Smooth muscle cell (in vitro differentiated cells): ENCODE data around the gene ANKEF1. TPM values are rescaled to one million over a fixed set of nuclear protein-coding genes. Genes with fewer than 3 reads are reported as not detected.
A peak's percentile ranks its signal among the peaks of the same experiment; 100 is the strongest.

ENCODE experiments used
- DNase-seq: peaks from one replicate; lab custom pipeline; 2025; ENCODE audit not compliant: unreplicated experiment; lab: John Stamatoyannopoulos, UW
- H2AFZ ChIP-seq: fragments of 200-600 bp; sonication (generic); 2 replicates; pipeline ENCODE4 v1.6.0; 2016; ENCODE audit warnings: antibody characterized with exemption, low read depth, mild to moderate bottlenecking
- H3F3A ChIP-seq: fragments of 200-600 bp; sonication (generic); 2 replicates; pipeline ENCODE4 v1.6.0; 2017; ENCODE audit warnings: antibody characterized with exemption, low read depth
- H3K27ac ChIP-seq: fragments of 200-600 bp; sonication (generic); 2 replicates; pipeline ENCODE4 v1.5.1; 2016; ENCODE audit warnings: low read depth, mild to moderate bottlenecking
- H3K27me3 ChIP-seq: fragments of 200-600 bp; sonication (generic); 2 replicates; pipeline ENCODE4 v1.6.1; 2016; ENCODE audit warnings: low read depth, mild to moderate bottlenecking
- H3K36me3 ChIP-seq: fragments of 200-600 bp; sonication (generic); 2 replicates; pipeline ENCODE4 v1.5.1; 2016; ENCODE audit warnings: low read depth
- H3K4me1 ChIP-seq: fragments of 200-600 bp; sonication (generic); 2 replicates; pipeline ENCODE4 v1.5.1; 2016; ENCODE audit warnings: low read depth
- H3K4me2 ChIP-seq: fragments of 200-600 bp; sonication (generic); 2 replicates; pipeline ENCODE4 v1.6.0; 2016; ENCODE audit warnings: mild to moderate bottlenecking
- H3K4me3 ChIP-seq: fragments of 200-600 bp; sonication (generic); 2 replicates; pipeline ENCODE4 v1.5.1; 2016; ENCODE audit warnings: mild to moderate bottlenecking
- H3K79me2 ChIP-seq: fragments of 200-600 bp; sonication (generic); 2 replicates; pipeline ENCODE4 v1.6.0; 2016; ENCODE audit warnings: low read depth, mild to moderate bottlenecking
- H3K9ac ChIP-seq: fragments of 200-600 bp; sonication (generic); 2 replicates; pipeline ENCODE4 v1.6.0; 2016; ENCODE audit warnings: low read depth
- H3K9me3 ChIP-seq: fragments of 200-600 bp; sonication (generic); replicated peaks from 2 replicates; pipeline ENCODE4 v1.5.1; 2016; ENCODE audit warnings: low read depth
- H4K20me1 ChIP-seq: fragments of 200-600 bp; sonication (generic); 2 replicates; pipeline ENCODE4 v1.6.0; 2016; ENCODE audit warnings: low read depth
- WGBS: methylation state at CpG from one replicate; pipeline ENCODE4 v1.1.7; 2016; ENCODE audit warnings: low lambda C conversion rate; 5-methylcytosine and 5-hydroxymethylcytosine counted together
- polyA plus RNA-seq: library from polyadenylated mRNA; unstranded; fragments of >200 nt; fragmentation: Nextera tagmentation; extraction: Ambion mirVana; gene quantifications from 2 replicates; pipeline ENCODE4 v1.2.1, GENCODE V29; 2016
- total RNA-seq: library from RNA; depleted of rRNA; stranded (reverse); fragments of >200 nt; gene quantifications from 2 replicates; pipeline ENCODE4 v1.2.3, GENCODE V29; 2014
- TF ChIP-seq, protein P1 (sequence below): fragments of 200-600 bp; sonication (generic); IDR thresholded peaks from 2 replicates; pipeline ENCODE4 v1.5.1; 2017; ENCODE audit warnings: borderline replicate concordance, mild to moderate bottlenecking, antibody characterized with exemption; ENCODE audit not compliant: insufficient read depth, poor library complexity, severe bottlenecking

Gene ANKEF1
- total and polyA plus RNA-seq, 2 experiments from 2014 or later = 0.09 to 1.8 TPM

DNA sequence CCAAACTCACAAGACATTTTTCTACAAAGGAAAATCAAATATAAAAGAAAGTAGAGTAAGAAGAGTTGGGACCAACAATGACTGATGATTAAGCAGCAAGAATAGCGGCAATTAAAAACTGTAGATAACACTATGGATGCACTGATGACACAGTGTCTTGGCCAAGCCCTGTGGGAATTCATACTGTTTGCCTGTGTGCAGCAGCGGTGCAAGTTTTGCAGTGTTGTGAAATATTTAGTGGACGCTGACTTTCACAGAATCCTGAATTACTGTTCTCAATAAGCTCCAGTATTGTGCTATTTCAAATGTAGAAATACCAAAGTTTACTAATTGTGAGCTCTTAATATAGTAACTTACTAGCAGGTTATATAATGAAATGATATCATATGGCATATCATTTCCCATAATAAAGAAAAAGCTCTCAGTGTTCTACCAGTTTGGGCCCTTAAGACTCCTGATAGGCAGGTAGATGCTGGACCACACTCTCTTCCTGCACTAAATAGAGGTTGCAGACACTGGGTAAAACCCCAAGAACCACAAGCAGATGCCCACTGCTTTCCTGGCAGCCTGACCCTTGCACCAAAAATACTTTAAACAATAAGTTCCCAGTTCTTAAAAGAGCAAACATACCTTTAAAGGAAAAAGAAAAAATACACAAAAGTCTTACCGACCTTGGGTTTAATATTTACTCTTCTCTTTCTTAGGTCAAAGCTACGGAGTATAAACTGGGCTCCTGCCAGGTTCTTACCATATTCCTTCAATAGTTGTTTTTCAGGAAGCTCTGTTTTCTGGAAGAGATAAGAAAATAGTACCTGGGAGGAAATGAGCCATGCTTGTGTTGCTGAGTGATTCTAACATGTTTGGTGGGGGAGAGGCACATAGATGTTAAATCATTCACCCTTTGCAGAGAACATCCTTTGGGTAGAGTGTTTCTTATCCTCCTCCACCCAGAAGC lies 41.6 kb downstream of the ANKEF1 start:
- TF ChIP-seq, protein P1, sequence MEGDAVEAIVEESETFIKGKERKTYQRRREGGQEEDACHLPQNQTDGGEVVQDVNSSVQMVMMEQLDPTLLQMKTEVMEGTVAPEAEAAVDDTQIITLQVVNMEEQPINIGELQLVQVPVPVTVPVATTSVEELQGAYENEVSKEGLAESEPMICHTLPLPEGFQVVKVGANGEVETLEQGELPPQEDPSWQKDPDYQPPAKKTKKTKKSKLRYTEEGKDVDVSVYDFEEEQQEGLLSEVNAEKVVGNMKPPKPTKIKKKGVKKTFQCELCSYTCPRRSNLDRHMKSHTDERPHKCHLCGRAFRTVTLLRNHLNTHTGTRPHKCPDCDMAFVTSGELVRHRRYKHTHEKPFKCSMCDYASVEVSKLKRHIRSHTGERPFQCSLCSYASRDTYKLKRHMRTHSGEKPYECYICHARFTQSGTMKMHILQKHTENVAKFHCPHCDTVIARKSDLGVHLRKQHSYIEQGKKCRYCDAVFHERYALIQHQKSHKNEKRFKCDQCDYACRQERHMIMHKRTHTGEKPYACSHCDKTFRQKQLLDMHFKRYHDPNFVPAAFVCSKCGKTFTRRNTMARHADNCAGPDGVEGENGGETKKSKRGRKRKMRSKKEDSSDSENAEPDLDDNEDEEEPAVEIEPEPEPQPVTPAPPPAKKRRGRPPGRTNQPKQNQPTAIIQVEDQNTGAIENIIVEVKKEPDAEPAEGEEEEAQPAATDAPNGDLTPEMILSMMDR = no peak
- H3K4me1 ChIP-seq = no peaks in the 10 kb centered on the region
- WGBS = 81% methylated on average over 5 of the region's 5 CpGs

DNA sequence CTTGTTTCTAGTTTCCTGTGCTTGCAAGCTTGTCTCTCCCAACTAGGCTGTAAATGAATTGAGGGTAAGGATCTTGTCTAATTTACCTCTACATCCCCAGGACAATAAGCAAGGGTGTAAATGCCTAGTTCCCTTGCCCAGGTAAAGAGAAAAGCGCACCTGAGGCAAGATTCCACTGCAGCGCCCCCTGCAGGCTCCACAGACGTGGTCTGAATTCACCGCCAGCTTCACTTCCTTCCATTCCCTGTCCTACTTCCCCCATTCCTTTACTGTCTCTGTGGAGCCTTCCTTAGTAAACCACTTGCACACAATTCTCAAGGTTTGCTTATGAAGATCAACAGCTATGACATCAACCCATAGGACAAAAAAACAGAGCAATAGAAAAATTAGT lies 42.3 kb downstream of the ANKEF1 start:
- H3K79me2 ChIP-seq = no peaks in the 10 kb centered on the region
- H2AFZ ChIP-seq = no peak overlapping the region
- H3K27me3 ChIP-seq = no peaks in the 10 kb centered on the region
- no peak overlapping the region for H3K27ac ChIP-seq
- WGBS = 30% methylated on average over 4 of the region's 4 CpGs
- TF ChIP-seq, protein P1 = peak; percentile 40
- H3K9ac ChIP-seq = no peak overlapping the region
- H4K20me1 ChIP-seq = no peaks in the 10 kb centered on the region
- no peaks in the 10 kb centered on the region for H3K4me1 ChIP-seq
- no peaks in the 10 kb centered on the region for H3K9me3 ChIP-seq
- H3F3A ChIP-seq = no peaks in the 10 kb centered on the region
- no peak for DNase-seq
- no peak overlapping the region for H3K4me3 ChIP-seq
- no peak overlapping the region for H3K4me2 ChIP-seq
- no peaks in the 10 kb centered on the region for H3K36me3 ChIP-seq

More for the DNA sequence above, 41.6 kb downstream of the ANKEF1 start:
- Histone ChIP-seq H3K27me3 (no peaks in the 10 kb centered on the region), H3K4me2 (no peak overlapping the region), H3K9ac (no peak overlapping the region), H4K20me1 (no peaks in the 10 kb centered on the region), H3K36me3 (no peaks in the 10 kb centered on the region), H2AFZ (no peak overlapping the region), H3F3A (no peaks in the 10 kb centered on the region), H3K9me3 (no peaks in the 10 kb centered on the region), H3K4me3 (no peak overlapping the region), H3K27ac (no peak overlapping the region), H3K79me2 (no peaks in the 10 kb centered on the region)
- no peak for DNase-seq

DNA sequence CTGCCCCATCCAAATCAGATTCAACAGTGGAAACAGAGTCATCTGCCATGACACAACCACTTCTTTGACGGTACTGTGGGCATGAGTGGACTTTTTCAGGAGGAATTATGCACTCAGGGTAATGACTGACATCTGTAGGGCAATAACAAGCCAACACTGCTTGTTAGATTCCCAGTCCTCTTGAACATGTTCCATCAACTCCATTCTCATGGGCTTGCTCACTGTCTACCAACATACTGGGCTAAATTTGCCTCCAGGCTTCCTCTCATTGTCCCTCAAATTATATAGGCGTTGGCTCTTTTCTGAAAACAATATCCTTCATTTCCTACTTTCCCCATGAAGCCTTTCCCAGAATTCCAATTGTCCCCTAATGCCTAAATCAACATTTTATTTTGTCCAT lies 43.1 kb downstream of the ANKEF1 start:
- TF ChIP-seq, protein P1 = no peak
- Histone ChIP-seq H3K9ac (no peak overlapping the region), H3K36me3 (no peaks in the 10 kb centered on the region), H3K27me3 (no peaks in the 10 kb centered on the region), H3K27ac (no peak overlapping the region), H3F3A (no peaks in the 10 kb centered on the region), H3K9me3 (no peaks in the 10 kb centered on the region), H4K20me1 (no peaks in the 10 kb centered on the region), H3K4me2 (no peak overlapping the region), H3K4me3 (no peak overlapping the region), H3K79me2 (no peaks in the 10 kb centered on the region), H3K4me1 (no peaks in the 10 kb centered on the region), H2AFZ (no peak overlapping the region)
- no peak for DNase-seq
- 83% methylated on average over 2 of the region's 2 CpGs for WGBS
